Cardiac septum (tissue), 1 donor: Measurements from ENCODE around the gene TREH. TPM values are rescaled to one million over a fixed set of nuclear protein-coding genes. Genes with fewer than 3 reads are reported as not detected.

Experiments
- microRNA-seq: library from miRNA; unstranded; fragments of <30 nt; microRNA quantifications from one replicate; pipeline ENCODE4 v1.2.0, GENCODE V29; 2020
- total RNA-seq: library from RNA; stranded (reverse); fragmentation: NEBNext Ultra II Directional; extraction: Animal tissue kit (Norgen Biotek cat#: 25700); gene quantifications from one replicate; pipeline ENCODE4 v1.2.1, GENCODE V29; 2021
- donor health status: DM: no; HTN: no; CAD: no.

The TREH gene
- total RNA-seq, 1 donor from 2014 or later = not detected

Small RNA genes lying within 50 kb of the gene (microRNA-seq; reads per million reads assigned to microRNA genes)
- gene MIR6716 = not detected

Other genes starting within 250 kb of the TREH start
- gene KMT2A, start 243.2 kb downstream of the TREH start, total RNA-seq = 41.4 TPM
- gene TTC36, start 152.2 kb downstream of the TREH start, total RNA-seq = 0.62 TPM
- 8.0 TPM for gene TMEM25, start 148.5 kb downstream of the TREH start, total RNA-seq
- gene IFT46, start 113.7 kb downstream of the TREH start, total RNA-seq = 24.0 TPM
- 118 TPM for gene ARCN1, start 107.2 kb downstream of the TREH start, total RNA-seq
- 155 TPM for gene PHLDB1, start 72.0 kb downstream of the TREH start, total RNA-seq
- 118 TPM for gene DDX6, start 111.5 kb upstream of the TREH start, total RNA-seq
- not detected for gene CXCR5, start 204.2 kb upstream of the TREH start, total RNA-seq
- 41.4 TPM for gene BCL9L, start 246.3 kb upstream of the TREH start, total RNA-seq